Activated CD4-positive, alpha-beta memory T cell treated with anti-CD3 and anti-CD28 coated beads, Interleukin-2, amount 10 ng/mL, durations not matched to agents 7 days and 5 days (primary cell): ENCODE results near the gene TRIM27. TPM values are rescaled to one million over a fixed set of nuclear protein-coding genes. Genes with fewer than 3 reads are reported as not detected.
A peak's percentile ranks its signal among the peaks of the same experiment; 100 is the strongest.
"Not testable (repeated sequence)": the region's sequence is repeated elsewhere in the genome, so short reads cannot be mapped to it uniquely, and the experiment has no call there.

Experiments used
- CTCF ChIA-PET: fragments of 350-600 bp; sonication (Branson Sonifier 250); formaldehyde crosslinking; loops from one replicate; lab custom pipeline; 2021; ENCODE audit warnings: antibody characterized with exemption, inconsistent platforms; lab: Charles Lee
- POLR2A ChIA-PET: fragments of 350-600 bp; sonication (Branson Sonifier 250); formaldehyde crosslinking; loops from one replicate; lab custom pipeline; 2021; ENCODE audit warnings: antibody characterized with exemption; lab: Charles Lee
- DNase-seq: peaks from one replicate; pipeline ENCODE4 v3.0.0-alpha.2; 2020
- H3K27ac Mint-ChIP-seq: one replicate; pipeline ENCODE4 v1.8.0; 2021; ENCODE audit warnings: mild to moderate bottlenecking, mixed read lengths
- H3K27me3 Mint-ChIP-seq: one replicate; pipeline ENCODE4 v1.8.0; 2021; ENCODE audit warnings: mixed read lengths
- H3K36me3 Mint-ChIP-seq: one replicate; pipeline ENCODE4 v1.8.0; 2021; ENCODE audit warnings: low read depth, mixed read lengths
- H3K4me1 Mint-ChIP-seq: one replicate; pipeline ENCODE4 v1.8.0; 2021; ENCODE audit warnings: mixed read lengths
- H3K4me3 Mint-ChIP-seq: one replicate; pipeline ENCODE4 v1.8.0; 2021; ENCODE audit warnings: mild to moderate bottlenecking, mixed read lengths
- H3K9me3 Mint-ChIP-seq: one replicate; pipeline ENCODE4 v1.8.0; 2021; ENCODE audit warnings: mixed read lengths
- total RNA-seq, 2 experiments: library from RNA; stranded (reverse); gene quantifications; one replicate each; pipeline ENCODE4 v1.2.3, GENCODE V29; 2021

TRIM27 gene, protein sequence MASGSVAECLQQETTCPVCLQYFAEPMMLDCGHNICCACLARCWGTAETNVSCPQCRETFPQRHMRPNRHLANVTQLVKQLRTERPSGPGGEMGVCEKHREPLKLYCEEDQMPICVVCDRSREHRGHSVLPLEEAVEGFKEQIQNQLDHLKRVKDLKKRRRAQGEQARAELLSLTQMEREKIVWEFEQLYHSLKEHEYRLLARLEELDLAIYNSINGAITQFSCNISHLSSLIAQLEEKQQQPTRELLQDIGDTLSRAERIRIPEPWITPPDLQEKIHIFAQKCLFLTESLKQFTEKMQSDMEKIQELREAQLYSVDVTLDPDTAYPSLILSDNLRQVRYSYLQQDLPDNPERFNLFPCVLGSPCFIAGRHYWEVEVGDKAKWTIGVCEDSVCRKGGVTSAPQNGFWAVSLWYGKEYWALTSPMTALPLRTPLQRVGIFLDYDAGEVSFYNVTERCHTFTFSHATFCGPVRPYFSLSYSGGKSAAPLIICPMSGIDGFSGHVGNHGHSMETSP
- total RNA-seq = 10 to 100 TPM; 56.8 to 58.0 TPM

DNA sequence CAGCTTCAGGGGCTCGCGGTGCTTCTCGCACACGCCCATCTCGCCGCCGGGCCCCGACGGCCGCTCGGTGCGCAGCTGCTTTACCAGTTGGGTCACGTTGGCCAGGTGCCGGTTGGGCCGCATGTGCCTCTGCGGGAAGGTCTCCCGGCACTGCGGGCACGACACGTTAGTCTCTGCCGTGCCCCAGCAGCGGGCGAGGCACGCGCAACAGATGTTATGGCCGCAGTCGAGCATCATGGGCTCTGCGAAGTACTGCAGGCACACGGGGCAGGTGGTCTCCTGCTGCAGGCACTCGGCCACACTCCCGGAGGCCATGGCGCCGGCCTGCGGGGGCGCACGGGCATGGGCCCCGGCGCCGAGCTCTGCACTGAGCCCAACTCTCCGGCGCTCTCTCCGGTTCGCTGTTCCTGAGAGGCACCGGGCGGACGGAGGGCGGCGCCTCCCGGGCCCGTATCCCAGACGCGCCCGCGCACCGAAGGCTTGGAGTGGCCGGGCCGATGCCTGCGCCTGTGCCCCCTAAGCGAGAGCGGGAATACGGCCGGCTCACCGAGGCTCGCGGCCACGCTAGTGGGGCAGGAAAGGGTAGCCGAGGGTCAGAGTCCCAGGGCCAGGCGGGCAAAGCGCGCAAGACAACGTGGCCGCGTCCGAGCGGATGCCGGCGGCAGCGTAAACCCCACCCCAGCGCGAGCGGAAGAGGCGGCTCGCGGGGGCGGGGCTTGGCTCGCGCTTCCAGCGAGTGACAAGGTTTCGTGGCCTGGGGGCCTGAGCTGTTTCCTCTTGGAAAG lies at the start of gene TRIM27:
TSS of gene TRIM27 (minus strand) at position 668 of the 785 bp plus-strand sequence. CDS start at position 315, 353 bp downstream.
- peak within 1 kb of the TSS; percentile 94 for H3K27ac Mint-ChIP-seq
- ChIA-PET CTCF (interaction anchor here (1.0 to 3.6 kb wide), 12 partner anchors 8 to 93 kb away, joined by 3 to 22 read pairs (median 6); no protein-coding TSS in a partner anchor), POLR2A (interaction anchor here (0.6 to 4.1 kb wide), 38 partner anchors 9 to 1785 kb away, joined by 3 to 114 read pairs (median 6); partner anchors contain the start of genes TRIM39, ZKSCAN8 and ZNF311)
- DNase-seq = peak; percentile 84
- no peaks in the 10 kb centered on the region for H3K27me3 Mint-ChIP-seq
- peaks cover 39% of the 10 kb centered on the region for H3K4me1 Mint-ChIP-seq
- H3K4me3 Mint-ChIP-seq = peak within 1 kb of the TSS; percentile 77
- H3K36me3 Mint-ChIP-seq = peaks cover 33% of the 10 kb centered on the region
- H3K9me3 Mint-ChIP-seq = no peaks in the 10 kb centered on the region

DNA sequence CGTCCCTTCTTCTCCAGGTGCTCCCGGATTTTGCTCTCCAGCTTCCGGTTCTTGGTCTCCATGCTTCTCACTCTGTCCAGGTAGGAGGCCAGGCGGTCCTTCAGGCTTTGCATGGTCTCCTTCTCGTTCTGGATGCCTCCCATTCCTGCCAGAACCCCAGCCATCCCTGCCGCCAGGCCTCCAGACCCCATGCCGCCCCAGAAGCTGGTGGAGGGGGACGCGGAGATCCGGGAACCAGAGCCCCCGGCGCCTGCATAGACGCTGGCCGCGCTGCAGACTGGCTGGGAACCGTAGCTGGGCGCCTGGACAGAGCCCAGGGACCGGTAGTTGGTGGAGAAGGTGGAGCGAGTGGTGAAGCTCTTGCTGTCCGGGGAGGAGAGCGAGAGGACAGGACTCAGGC lies 46.3 kb upstream of the TRIM27 start:
- H3K36me3 Mint-ChIP-seq, H3K27ac Mint-ChIP-seq: not testable (repeated sequence)
- H3K27me3 Mint-ChIP-seq = peaks cover 24% of the 10 kb centered on the region

DNA sequence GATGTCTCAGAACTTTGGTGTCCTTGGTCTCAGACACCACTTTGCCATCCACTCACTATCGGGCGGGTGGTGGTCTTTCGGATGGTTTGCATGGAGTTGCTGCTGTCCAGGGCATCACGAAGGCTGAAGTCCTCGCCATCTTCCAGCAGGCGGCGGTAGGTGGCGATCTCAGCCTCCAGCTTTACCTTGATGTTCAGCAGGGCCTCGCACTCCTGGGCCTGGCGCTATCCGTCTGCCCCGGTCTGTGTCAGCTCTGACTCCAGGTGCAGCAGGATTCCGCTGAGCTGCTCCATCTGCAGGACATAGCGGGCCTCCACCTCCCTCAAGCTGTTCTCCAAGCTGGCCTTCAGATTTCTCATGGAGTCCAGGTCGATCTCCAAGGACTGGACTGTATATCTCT lies 45.3 kb upstream of the TRIM27 start:
- POLR2A ChIA-PET = no interaction called here
- Mint-ChIP-seq H3K4me3 (no peak overlapping the region), H3K36me3 (no peaks in the 10 kb centered on the region), H3K4me1 (no peaks in the 10 kb centered on the region), H3K27ac (no peak overlapping the region), H3K27me3 (peaks cover 23% of the 10 kb centered on the region), H3K9me3 (peaks cover 9% of the 10 kb centered on the region)
- no peak for DNase-seq
- CTCF ChIA-PET = no interaction called here

More for the DNA sequence above, 46.3 kb upstream of the TRIM27 start:
- CTCF ChIA-PET, H3K4me1 Mint-ChIP-seq, H3K9me3 Mint-ChIP-seq, DNase-seq, H3K4me3 Mint-ChIP-seq: not testable (repeated sequence)
- POLR2A ChIA-PET = interaction anchor here (0.6 kb wide), 1 partner anchor 270 kb away, joined by 5 read pairs; no protein-coding TSS in a partner anchor

DNA sequence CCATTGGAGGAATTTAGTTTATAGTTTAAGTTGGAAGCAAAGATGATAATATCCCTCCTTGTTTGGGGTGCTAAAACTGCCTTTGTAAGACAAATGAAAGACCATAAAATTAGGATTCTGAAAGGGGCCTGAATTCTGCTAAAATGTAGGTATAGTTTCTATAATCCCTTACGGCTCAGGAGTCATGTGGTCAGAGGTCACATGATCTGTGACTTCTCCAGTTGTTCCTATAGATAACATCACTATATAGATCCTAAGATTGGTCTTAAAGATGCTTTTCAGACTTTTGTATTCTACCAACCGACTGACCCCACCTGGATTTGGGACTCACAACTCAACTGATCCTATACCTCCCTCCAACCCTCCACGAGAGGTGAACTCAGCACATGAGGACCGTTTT lies 44.7 kb upstream of the TRIM27 start:
- H3K36me3 Mint-ChIP-seq = no peaks in the 10 kb centered on the region
- H3K4me3 Mint-ChIP-seq = no peak overlapping the region
- H3K4me1 Mint-ChIP-seq = no peaks in the 10 kb centered on the region
- H3K27ac Mint-ChIP-seq = no peak overlapping the region
- ChIA-PET POLR2A (no interaction called here), CTCF (no interaction called here)
- no peak for DNase-seq
- peaks cover 9% of the 10 kb centered on the region for H3K9me3 Mint-ChIP-seq
- peaks cover 26% of the 10 kb centered on the region for H3K27me3 Mint-ChIP-seq

DNA sequence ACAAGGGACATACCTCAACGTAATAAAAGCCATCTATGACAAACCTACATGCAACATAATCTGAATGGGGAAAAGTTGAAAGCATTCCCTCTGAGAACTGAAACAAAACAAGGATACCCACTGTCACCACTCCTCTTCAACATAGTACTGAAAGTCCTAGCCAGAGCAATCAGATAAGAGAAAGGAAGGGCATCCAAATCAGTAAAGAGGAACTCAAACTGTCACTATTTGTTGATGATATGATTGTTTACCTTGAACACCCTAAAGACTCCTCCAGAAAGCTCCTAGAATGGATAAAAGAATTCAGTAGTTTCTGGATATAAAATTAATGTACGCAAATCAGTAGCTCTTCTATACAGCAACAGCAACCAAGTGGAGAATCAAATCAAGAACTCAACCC lies 41.9 kb upstream of the TRIM27 start:
- Mint-ChIP-seq H3K27ac (no peak overlapping the region), H3K27me3 (peaks cover 34% of the 10 kb centered on the region), H3K4me3 (no peak overlapping the region), H3K4me1 (no peaks in the 10 kb centered on the region), H3K9me3 (peaks cover 9% of the 10 kb centered on the region), H3K36me3 (no peaks in the 10 kb centered on the region)
- ChIA-PET POLR2A (interaction anchor here (1.7 kb wide), 1 partner anchor 42 kb away, joined by 3 read pairs; the partner anchor contains the start of gene TRIM27), CTCF (no interaction called here)
- no peak for DNase-seq

DNA sequence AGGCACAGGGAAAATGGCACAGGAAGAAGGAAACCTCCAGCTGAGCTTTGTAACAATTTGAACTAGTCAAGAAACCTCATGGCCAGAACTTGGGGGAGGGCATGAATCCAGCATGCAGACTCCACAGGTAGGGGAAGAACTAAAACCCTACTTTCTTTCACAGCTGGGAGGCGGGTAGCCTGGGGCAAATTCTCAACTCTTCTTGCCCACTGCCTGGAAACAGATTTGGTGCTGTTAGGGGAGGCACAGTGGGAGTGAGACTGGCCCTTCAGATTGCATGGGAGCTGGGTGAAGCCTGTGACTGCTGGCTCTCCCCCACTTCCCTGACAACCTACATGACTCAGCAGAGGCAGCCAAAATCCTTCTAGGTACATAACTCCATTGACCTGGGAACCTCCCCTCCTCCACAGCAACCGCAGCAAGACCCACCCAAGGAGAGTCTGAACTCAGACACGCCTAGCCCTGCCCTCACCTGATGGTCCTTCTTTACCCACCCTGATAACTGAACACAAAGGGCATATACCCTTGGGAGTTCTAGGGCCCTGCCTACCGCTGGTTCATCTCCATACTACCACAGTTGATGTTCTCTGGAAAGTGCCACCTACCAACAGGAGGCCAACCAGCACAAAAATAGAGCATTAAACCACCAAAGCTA lies 37.2 kb upstream of the TRIM27 start:
- peaks cover 2% of the 10 kb centered on the region for H3K9me3 Mint-ChIP-seq
- H3K27me3 Mint-ChIP-seq = peaks cover 38% of the 10 kb centered on the region

DNA sequence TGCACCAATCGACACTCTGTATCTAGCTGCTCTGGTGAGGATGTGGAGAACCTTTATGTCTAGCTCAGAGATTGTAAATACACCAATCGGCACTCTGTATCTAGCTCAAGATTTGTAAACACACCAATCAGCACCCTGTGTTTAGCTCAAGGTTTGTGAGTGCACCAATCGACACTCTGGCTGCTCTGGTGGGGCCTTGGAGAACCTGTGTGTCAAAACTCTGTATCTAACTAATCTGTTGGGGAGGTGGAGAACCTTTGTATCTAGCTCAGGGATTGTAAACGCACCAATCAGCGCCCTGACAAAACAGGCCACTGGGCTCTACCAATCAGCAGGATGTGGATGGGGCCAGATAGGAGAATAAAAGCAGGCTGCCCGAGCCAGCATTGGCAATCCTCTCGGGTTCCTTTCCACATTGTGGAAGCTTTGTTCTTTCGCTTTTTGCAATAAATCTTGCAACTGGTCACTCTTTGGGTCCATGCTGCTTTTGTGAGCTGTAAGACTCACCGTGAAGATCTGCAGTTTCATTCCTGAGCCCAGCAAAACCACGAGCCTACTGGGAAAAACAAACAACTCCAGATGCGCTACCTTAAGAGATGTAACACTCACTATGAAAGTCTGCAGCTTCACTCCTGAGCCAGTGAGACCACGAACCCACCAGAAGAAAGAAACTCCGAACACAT lies 34.9 kb upstream of the TRIM27 start:
- DNase-seq, POLR2A ChIA-PET, H3K36me3 Mint-ChIP-seq, H3K4me3 Mint-ChIP-seq, H3K27ac Mint-ChIP-seq, H3K9me3 Mint-ChIP-seq: not testable (repeated sequence)
- Mint-ChIP-seq H3K27me3 (peaks cover 27% of the 10 kb centered on the region), H3K4me1 (peaks cover 13% of the 10 kb centered on the region)
- CTCF ChIA-PET = interaction anchor here (0.9 kb wide), 1 partner anchor 117 kb away, joined by 3 read pairs; no protein-coding TSS in a partner anchor

More for the DNA sequence above, 37.2 kb upstream of the TRIM27 start:
- CTCF ChIA-PET = no interaction called here
- no peak overlapping the region for H3K4me3 Mint-ChIP-seq
- no peak for DNase-seq
- no peak overlapping the region for H3K27ac Mint-ChIP-seq
- no peaks in the 10 kb centered on the region for H3K4me1 Mint-ChIP-seq
- H3K36me3 Mint-ChIP-seq = no peaks in the 10 kb centered on the region
- POLR2A ChIA-PET = no interaction called here

DNA sequence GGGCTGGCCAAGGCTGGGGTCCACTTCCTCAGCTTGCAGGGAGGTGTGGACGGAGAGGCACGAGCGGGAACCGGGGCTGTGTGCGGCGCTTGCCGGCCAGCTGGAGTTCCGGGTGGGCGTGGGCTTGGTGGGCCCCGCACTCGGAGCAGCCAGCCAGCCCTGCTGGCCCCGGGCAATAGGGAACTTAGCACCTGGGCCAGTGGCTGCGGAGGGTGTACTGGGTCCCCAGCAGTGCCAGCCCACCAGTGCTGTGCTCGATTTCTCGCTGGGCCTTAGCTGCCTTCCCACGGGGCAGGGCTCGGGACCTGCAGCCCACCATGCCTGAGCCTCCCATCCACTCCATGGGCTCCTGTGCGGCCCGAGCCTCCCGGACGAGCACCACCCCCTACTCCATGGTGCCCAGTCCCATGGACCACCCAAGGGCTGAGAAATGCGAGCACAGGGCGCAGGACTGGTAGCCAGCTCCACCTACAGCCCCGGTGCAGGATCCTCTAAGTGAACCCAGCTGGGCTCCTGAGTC lies 34.1 kb upstream of the TRIM27 start:
- H3K4me3 Mint-ChIP-seq, H3K9me3 Mint-ChIP-seq, H3K27ac Mint-ChIP-seq, H3K36me3 Mint-ChIP-seq, DNase-seq, POLR2A ChIA-PET: not testable (repeated sequence)
- peaks cover 20% of the 10 kb centered on the region for H3K4me1 Mint-ChIP-seq
- CTCF ChIA-PET = interaction anchor here (0.9 kb wide), 1 partner anchor 116 kb away, joined by 3 read pairs; no protein-coding TSS in a partner anchor
- peaks cover 30% of the 10 kb centered on the region for H3K27me3 Mint-ChIP-seq

DNA sequence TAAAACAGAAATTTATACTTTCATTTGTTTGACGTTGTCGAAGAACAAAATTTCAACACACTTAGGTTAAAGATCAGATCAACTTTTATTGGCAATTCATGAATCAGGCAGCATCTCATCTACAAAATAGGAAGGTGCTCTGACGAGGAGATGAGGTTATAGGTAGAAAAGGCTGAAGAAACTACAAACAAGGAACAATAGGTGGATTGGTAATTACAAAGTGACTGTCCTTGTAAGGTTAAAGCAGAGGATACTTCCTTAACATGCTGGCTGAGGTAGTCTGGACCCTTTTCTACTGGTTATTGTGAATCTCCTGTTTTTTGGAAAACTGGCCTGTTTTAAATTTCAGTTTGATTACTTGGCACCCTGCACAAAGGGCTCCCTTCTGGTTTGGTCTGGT lies 32.5 kb upstream of the TRIM27 start:
- H3K4me3 Mint-ChIP-seq = no peak overlapping the region
- POLR2A ChIA-PET = no interaction called here
- H3K27me3 Mint-ChIP-seq = peaks cover 25% of the 10 kb centered on the region
- H3K9me3 Mint-ChIP-seq = no peaks in the 10 kb centered on the region
- no peak overlapping the region for H3K27ac Mint-ChIP-seq
- peaks cover 21% of the 10 kb centered on the region for H3K4me1 Mint-ChIP-seq
- H3K36me3 Mint-ChIP-seq = no peaks in the 10 kb centered on the region
- CTCF ChIA-PET = no interaction called here
- no peak for DNase-seq

DNA sequence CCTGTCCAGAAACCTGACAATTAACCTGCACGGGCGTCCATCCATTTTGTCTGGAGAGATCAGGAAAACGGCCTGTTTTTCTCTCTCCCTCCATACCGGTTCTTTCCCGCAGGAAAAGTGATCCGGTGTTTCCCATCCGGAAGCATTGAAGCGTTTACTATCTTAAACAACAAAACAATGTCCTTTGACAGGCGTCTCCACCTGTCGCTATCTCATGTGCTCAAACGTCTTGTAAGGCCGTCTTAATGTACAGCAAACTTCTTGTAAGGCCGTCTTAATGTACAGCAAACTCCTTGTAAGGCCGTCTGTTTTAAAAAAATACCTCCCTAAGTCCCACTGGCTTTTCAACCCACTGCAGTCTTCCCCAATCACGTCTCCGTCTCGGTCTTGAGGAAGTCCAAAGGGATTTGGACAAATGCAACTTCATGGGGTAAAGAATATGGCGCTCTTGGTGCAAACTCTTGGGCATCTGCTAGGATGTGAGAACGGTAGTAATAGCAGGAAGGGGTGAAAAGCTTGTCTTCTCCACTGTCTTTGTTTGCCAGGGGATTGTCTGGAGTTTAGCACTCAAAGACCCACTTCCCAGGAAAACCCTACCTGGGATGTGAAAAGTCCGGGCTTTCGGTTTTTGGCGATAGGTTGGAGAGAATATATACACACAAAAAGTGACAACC lies 29.9 kb upstream of the TRIM27 start:
- ChIA-PET CTCF (interaction anchor here (1.8 to 2.5 kb wide), 3 partner anchors 13 to 116 kb away, joined by 5 to 9 read pairs (median 7); no protein-coding TSS in a partner anchor), POLR2A (no interaction called here)
- no peaks in the 10 kb centered on the region for H3K9me3 Mint-ChIP-seq
- H3K4me1 Mint-ChIP-seq = peaks cover 23% of the 10 kb centered on the region
- DNase-seq = no peak
- peak overlapping the region; percentile 69 for H3K4me3 Mint-ChIP-seq
- H3K27me3 Mint-ChIP-seq = peaks cover 13% of the 10 kb centered on the region
- no peaks in the 10 kb centered on the region for H3K36me3 Mint-ChIP-seq
- H3K27ac Mint-ChIP-seq = no peak overlapping the region

DNA sequence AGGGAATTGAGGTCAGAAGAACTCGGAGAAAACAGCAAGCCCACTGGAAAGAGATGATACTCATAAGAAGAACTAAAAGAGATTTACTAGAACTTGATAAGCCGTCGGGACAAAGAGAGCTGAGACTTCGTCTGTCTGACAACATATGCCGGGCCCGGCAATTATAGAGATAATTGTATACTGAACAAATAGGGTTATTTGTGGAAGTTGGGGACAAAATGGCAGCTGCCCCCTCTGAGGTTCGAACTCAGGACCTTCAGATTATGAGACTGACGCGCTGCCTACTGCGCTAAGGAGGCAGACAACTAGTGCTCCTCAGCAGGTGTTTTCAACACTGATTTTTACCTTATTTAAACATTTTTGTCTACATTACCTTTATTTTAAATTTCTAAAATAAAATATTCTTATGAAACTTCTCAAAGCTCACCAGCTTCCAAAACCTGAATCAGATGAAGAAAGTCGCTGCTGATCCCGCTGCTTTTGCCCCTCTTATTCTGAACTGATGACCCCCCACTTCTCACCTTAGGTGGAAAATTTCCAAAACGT lies 29.3 kb upstream of the TRIM27 start:
- Mint-ChIP-seq H3K27me3 (peaks cover 13% of the 10 kb centered on the region), H3K36me3 (no peaks in the 10 kb centered on the region), H3K9me3 (no peaks in the 10 kb centered on the region), H3K4me1 (peaks cover 23% of the 10 kb centered on the region), H3K4me3 (peak overlapping the region; percentile 69), H3K27ac (no peak overlapping the region)
- POLR2A ChIA-PET = no interaction called here
- peak; percentile 55 for DNase-seq
- CTCF ChIA-PET = interaction anchor here (1.8 to 2.5 kb wide), 3 partner anchors 12 to 115 kb away, joined by 5 to 9 read pairs (median 7); no protein-coding TSS in a partner anchor
